Endothelial cell of umbilical vein (primary cell): Measurements from ENCODE around the gene CTU2. TPM values are rescaled to one million over a fixed set of nuclear protein-coding genes. Genes with fewer than 3 reads are reported as not detected.

Experiments
- BruUV-seq: library from RNA; stranded (reverse); fragments of 400-500 nt; replicated peaks from 2 replicates; lab custom pipeline; 2021; lab: Mats Ljungman, UMichigan
- CTCF ChIA-PET: fragments of 300-600, 350-600 bp; sonication (Branson Sonifier 250); formaldehyde crosslinking; loops from one replicate; lab custom pipeline; 2021; ENCODE audit warnings: antibody characterized with exemption, inconsistent platforms; lab: Charles Lee
- POLR2A ChIA-PET: fragments of 300-600, 350-600 bp; sonication (Branson Sonifier 250); formaldehyde crosslinking; loops from one replicate; lab custom pipeline; 2021; ENCODE audit warnings: antibody characterized with exemption, inconsistent platforms; lab: Charles Lee
- DNase-seq: peaks from one replicate; pipeline ENCODE4 v3.0.0-alpha.2; 2011; ENCODE audit warnings: low read depth, low spot score
- FAIRE-seq: peaks from 2 replicates; lab custom pipeline; 2011; peaks lifted over from hg19 to GRCh38; lab: Jason Lieb, UNC
- H2AFZ ChIP-seq: 2 replicates; pipeline ENCODE4 v1.6.0; 2012; ENCODE audit warnings: low read depth, low read length, control low read depth, inconsistent platforms
- H3K27ac ChIP-seq: 2 replicates; pipeline ENCODE4 v1.5.1; 2011; ENCODE audit warnings: low read depth, mild to moderate bottlenecking, control low read depth, low read length, moderate library complexity; ENCODE audit not compliant: insufficient read depth
- H3K27me3 ChIP-seq, 2 experiments: 2 replicates each; pipeline versions ENCODE4 v1.6.0 to v1.6.1; 2011; ENCODE audit warnings: low read length in 2 of 2, mixed read lengths in 1 of 2; ENCODE audit not compliant: control insufficient read depth in 2 of 2, insufficient read depth in 2 of 2
- H3K36me3 ChIP-seq, 2 experiments: 2 replicates in 1 of 2; 3 replicates in 1 of 2; pipeline ENCODE4 v1.5.1; 2011; ENCODE audit warnings: low read length in 2 of 2, mild to moderate bottlenecking in 1 of 2, moderate library complexity in 1 of 2; ENCODE audit not compliant: control insufficient read depth in 2 of 2, insufficient read depth in 2 of 2; ENCODE audit errors: extremely low read depth in 1 of 2
- H3K4me1 ChIP-seq: 3 replicates; pipeline ENCODE4 v1.5.1; 2011; ENCODE audit warnings: mild to moderate bottlenecking, low read length; ENCODE audit not compliant: control insufficient read depth, insufficient read depth; ENCODE audit errors: extremely low read depth
- H3K4me2 ChIP-seq: 2 replicates; pipeline ENCODE4 v1.6.1; 2011; ENCODE audit warnings: low read length, control low read depth, mixed read lengths; ENCODE audit not compliant: insufficient read depth
- H3K4me3 ChIP-seq, 3 experiments: fragments of 200-600 bp in 1 of 3; sonication (generic), shearing (Covaris generic) in 1 of 3; replicated peaks in 1 of 3; 2 replicates each; pipeline ENCODE4 v1.5.1; 2011 to 2016; ENCODE audit warnings: control low read depth in 3 of 3, low read length in 3 of 3, mild to moderate bottlenecking in 2 of 3, inconsistent platforms in 1 of 3, low read depth in 1 of 3, moderate library complexity in 1 of 3; ENCODE audit not compliant: insufficient read depth in 1 of 3
- H3K79me2 ChIP-seq: 2 replicates; pipeline ENCODE4 v1.6.0; 2012; ENCODE audit warnings: low read length, inconsistent platforms; ENCODE audit not compliant: control insufficient read depth, insufficient read depth
- H3K9ac ChIP-seq: replicated peaks from 2 replicates; pipeline ENCODE3; 2011; ENCODE audit warnings: low read length, control low read depth; ENCODE audit not compliant: insufficient read depth; ENCODE audit errors: extremely low read depth
- H3K9me1 ChIP-seq: replicated peaks from 3 replicates; pipeline ENCODE4 v1.6.0; 2011; ENCODE audit warnings: mild to moderate bottlenecking, low read length; ENCODE audit not compliant: control insufficient read depth, insufficient read depth; ENCODE audit errors: extremely low read depth
- H3K9me3 ChIP-seq: replicated peaks from 2 replicates; pipeline ENCODE4 v1.5.1; 2012; ENCODE audit warnings: low read length, inconsistent platforms; ENCODE audit not compliant: control insufficient read depth, insufficient read depth
- H4K20me1 ChIP-seq: replicated peaks from 2 replicates; pipeline ENCODE3; 2011; ENCODE audit warnings: mild to moderate bottlenecking, low read length; ENCODE audit not compliant: control insufficient read depth, insufficient read depth; ENCODE audit errors: extremely low read depth
- CTCF ChIP-seq, 2 donors: IDR thresholded peaks; 1 replicate in 1 of 2; 2 replicates in 1 of 2; pipeline ENCODE4 v1.5.1; 2011; ENCODE audit warnings: low read length in 2 of 2, mild to moderate bottlenecking in 2 of 2, moderate library complexity in 2 of 2, control low read depth in 1 of 2, inconsistent platforms in 1 of 2, low read depth in 1 of 2; ENCODE audit not compliant: insufficient read depth in 1 of 2; ENCODE audit errors: extremely low read depth in 1 of 2
- EZH2 ChIP-seq: IDR thresholded peaks from 2 replicates; pipeline ENCODE4 v1.6.1; 2012; ENCODE audit warnings: borderline replicate concordance, low read depth, mild to moderate bottlenecking, moderate library complexity, low read length, inconsistent platforms; ENCODE audit not compliant: severe bottlenecking
- FOS ChIP-seq: IDR thresholded peaks from 2 replicates; pipeline ENCODE4 v1.6.1; 2011; ENCODE audit warnings: mild to moderate bottlenecking, low read length, moderate library complexity, borderline replicate concordance; ENCODE audit not compliant: insufficient read depth
- GATA2 ChIP-seq: IDR thresholded peaks from 2 replicates; pipeline ENCODE4 v1.7.0; 2011; ENCODE audit warnings: low read depth, mild to moderate bottlenecking, moderate library complexity, mixed read lengths, low read length; ENCODE audit not compliant: insufficient read length, insufficient read depth
- JUN ChIP-seq: IDR thresholded peaks from 2 replicates; pipeline ENCODE4 v1.6.1; 2011; ENCODE audit warnings: borderline replicate concordance, low read depth; ENCODE audit not compliant: insufficient read length, insufficient read depth
- MAX ChIP-seq: IDR thresholded peaks from 2 replicates; pipeline ENCODE4 v1.6.1; 2011; ENCODE audit not compliant: insufficient read depth, insufficient read length
- MYC ChIP-seq: IDR thresholded peaks from one replicate; pipeline ENCODE4 v1.6.1; 2011; ENCODE audit warnings: mild to moderate bottlenecking, low read depth, low read length
- POLR2A ChIP-seq: IDR thresholded peaks from 2 replicates; pipeline ENCODE4 v1.6.1; 2012; ENCODE audit warnings: low read depth, mild to moderate bottlenecking, control low read depth, low read length
- POLR2AphosphoS5 ChIP-seq: IDR thresholded peaks from 2 replicates; pipeline ENCODE4 v1.6.1; 2012; ENCODE audit warnings: low read depth, mild to moderate bottlenecking, control low read depth, low read length, moderate library complexity; ENCODE audit not compliant: insufficient read depth
- dilution Hi-C: fragments of 300-500 bp; cut with MboI; formaldehyde crosslinking; loops from one replicate; pipeline ENCODE4 v1.15.0; 2019; ENCODE audit warnings: low sequenced_read_pairs; ENCODE audit not compliant: extremely low pct_ligation_motif_present
- intact Hi-C: fragments of 100-400 bp; cut with micrococcal nuclease; formaldehyde crosslinking; loops from one replicate; pipeline ENCODE4 v1.10.0; 2022
- polyA plus RNA-seq, 4 experiments: library from polyadenylated mRNA; depleted of rRNA in 3 of 4; stranded (reverse) in 3 of 4; unstranded in 1 of 4; fragments of >200 nt; gene quantifications; 2 replicates each; pipeline versions ENCODE4 v1.2.1 to v1.2.3, GENCODE V29; 2011 to 2012; ENCODE audit warnings: missing spikeins in 1 of 4
- total RNA-seq: library from RNA; stranded (reverse); gene quantifications from 2 replicates; pipeline ENCODE4 v1.2.3, GENCODE V29; 2021

Gene CTU2
- total and polyA plus RNA-seq, 2 donors (not counting 3 experiments of a cell fraction or from before 2014, with no cell fraction given) = 26.1 to 33.7 TPM

- peak; percentile 90 for FAIRE-seq
- POLR2A ChIA-PET = interaction anchor here (0.7 to 1.2 kb wide), 2 partner anchors 47 to 69 kb away, joined by 3 to 6 read pairs; partner anchors contain the start of gene PIEZO1
- intact Hi-C loops = loop anchor here (1.0 kb wide), 3 partner anchors 48 to 120 kb away; partner anchors contain the start of genes CDT1, PIEZO1 and TRAPPC2L
Observed at GRCh38 chr16:88737298-88738150, 31.2 kb downstream of the CTU2 start.

More at GRCh38 chr16:88737298-88738150, 31.2 kb downstream of the CTU2 start:
- Histone ChIP-seq H3K27me3 (no peaks in the 10 kb centered on the region), H3K9me3 (no peaks in the 10 kb centered on the region), H4K20me1 (no peaks in the 10 kb centered on the region), H2AFZ (no peak overlapping the region), H3K4me1 (no peaks in the 10 kb centered on the region), H3K9me1 (no peaks in the 10 kb centered on the region), H3K9ac (no peak overlapping the region), H3K4me3 (no peak overlapping the region), H3K36me3 (peaks cover 2 to 61% of the 10 kb centered on the region in 2 experiments), H3K4me2 (no peak overlapping the region), H3K27ac (no peak overlapping the region), H3K79me2 (no peaks in the 10 kb centered on the region)
- DNase-seq = peak; percentile 50
- TF ChIP-seq POLR2A (no peak), CTCF (IDR thresholded peaks at IDR 0.05; ENCODE audit: extremely low read depth in 1 of 2, insufficient read depth in 1 of 2, low read depth in 1 of 2, low read length in 2 of 2) (peak; percentile 97 to 99), GATA2 (no peak), MAX (peak; percentile 80), MYC (peak; percentile 94), FOS (no peak), EZH2 (no peak), POLR2AphosphoS5 (peak; percentile 62), JUN (no peak)
- TSS peak; percentile 32 for BruUV-seq
- CTCF ChIA-PET = interaction anchor here (0.5 to 7.3 kb wide), 51 partner anchors 9 to 526 kb away, joined by 3 to 165 read pairs (median 8); partner anchors contain the start of genes APRT, CDH15, CDT1 and CTU2
- dilution Hi-C loops = no loop called here
